ENCODE data around the gene SAPCD1.

DNA sequence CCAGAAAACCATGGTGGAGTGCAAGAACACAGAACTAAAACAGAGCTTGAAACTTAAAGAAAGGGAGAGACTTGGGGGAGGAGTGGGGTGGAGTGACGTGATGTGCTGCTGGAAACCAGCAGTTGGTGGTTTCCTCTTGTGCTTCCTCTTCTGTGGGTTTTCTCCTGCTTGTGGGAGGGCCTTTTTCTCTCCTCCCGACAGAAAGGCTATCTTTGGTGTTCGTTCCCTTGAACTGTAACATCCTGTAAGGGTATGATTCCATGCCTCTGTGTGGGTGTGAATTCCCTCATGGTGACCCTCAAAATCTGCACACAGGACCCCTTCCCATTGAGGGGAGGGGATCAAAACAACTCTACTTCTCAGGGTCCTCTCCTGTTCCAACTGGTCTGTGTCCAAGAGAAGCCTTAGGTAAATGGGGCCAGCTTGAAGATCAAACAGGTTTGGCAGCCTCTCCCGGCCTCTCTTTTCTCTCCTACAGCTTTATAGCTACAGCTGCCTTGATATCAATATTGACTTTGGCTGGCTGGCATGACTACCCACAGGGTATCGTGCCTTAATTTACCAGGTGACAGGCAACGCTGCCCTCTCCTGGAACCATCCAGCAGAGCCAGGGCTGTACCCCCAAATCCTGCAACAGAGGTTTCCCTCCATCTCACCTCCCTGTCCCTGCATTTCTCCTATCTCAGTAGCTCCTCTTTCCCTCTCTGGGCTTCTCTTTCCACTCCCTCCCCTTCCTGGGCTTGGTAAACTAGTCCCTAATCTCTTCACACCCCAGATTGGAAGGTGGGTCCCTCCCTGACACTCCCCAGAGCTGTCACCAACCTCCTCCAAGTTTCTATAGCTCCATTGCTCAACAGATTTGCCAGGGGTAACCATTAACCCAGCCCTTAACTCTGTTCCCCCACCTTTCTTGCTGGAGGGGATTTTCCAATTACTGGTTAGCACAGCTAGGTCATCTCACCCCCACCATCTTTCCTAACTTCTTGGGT lies 24.2 kb upstream of the SAPCD1 start:
- TF ChIP-seq ZNF274 (IDR thresholded peaks at IDR 0.05; ENCODE audit: low read depth, low read length) (no peak), YY1 (IDR thresholded peaks at IDR 0.05; ENCODE audit: insufficient read depth, insufficient read length) (no peak)

All from NT2/D1 (cell line).